H1 (cell line): Measurements from ENCODE around the gene SRSF2. TPM values are rescaled to one million over a fixed set of nuclear protein-coding genes. Genes with fewer than 3 reads are reported as not detected.

Experiments
- BRCA1 ChIP-seq: IDR thresholded peaks from 2 replicates; pipeline ENCODE4 v1.6.1; 2012; ENCODE audit warnings: low read depth, low read length, improper control_type of control experiment
- CHD7 ChIP-seq: fragments of 300-600 bp; sonication (generic); IDR thresholded peaks from 2 replicates; pipeline ENCODE4 v1.7.1; 2012; ENCODE audit warnings: low read length, moderate library complexity, mild to moderate bottlenecking, inconsistent platforms; ENCODE audit not compliant: insufficient replicate concordance
- JUN ChIP-seq: IDR thresholded peaks from 2 replicates; pipeline ENCODE4 v1.6.1; 2011; ENCODE audit warnings: low read depth, mild to moderate bottlenecking, improper control_type of control experiment, low read length
- SIN3A ChIP-seq, 2 experiments: IDR thresholded peaks in 1 of 2; conservative IDR thresholded peaks in 1 of 2; 2 replicates each; pipeline ENCODE4 v1.6.1; 2011 to 2012; ENCODE audit warnings: low read length in 2 of 2, improper control_type of control experiment in 1 of 2, low read depth in 1 of 2, mild to moderate bottlenecking in 1 of 2
- TCF12 ChIP-seq: IDR thresholded peaks from 2 replicates; pipeline ENCODE4 v1.6.1; 2011; ENCODE audit warnings: low read depth, mild to moderate bottlenecking, low read length
- polyA plus RNA-seq, 7 experiments: library from polyadenylated mRNA; depleted of rRNA in 3 of 7; stranded (reverse) in 5 of 7; unstranded in 2 of 7; fragments of >200 nt in 5 of 7; fragments of 200-250 nt in 2 of 7; gene quantifications; 1 replicate in 5 of 7; 2 replicates in 1 of 7; 4 replicates in 1 of 7; pipeline versions ENCODE4 v1.2.1 to v1.2.3, GENCODE V29; 2011 to 2013; ENCODE audit warnings: missing spikeins in 2 of 7, mixed read lengths in 2 of 7
- total RNA-seq: library from RNA; stranded (reverse); fragmentation: NEBNext Ultra II Directional; extraction: Animal tissue kit (Norgen Biotek cat#: 25700); gene quantifications from 2 replicates; pipeline ENCODE4 v1.2.1, GENCODE V29; 2021

Gene SRSF2
- total and polyA plus RNA-seq, 2 of the 8 experiments (the other 6 are each of a cell fraction or from before 2014, with no cell fraction given): 397 to 401 TPM

GRCh38 chr17:76702076-76702475 lies 35.1 kb downstream of the SRSF2 start (continued):
- TF ChIP-seq CHD7: no peak
- no peak for TF ChIP-seq TCF12
- TF ChIP-seq JUN: no peak
- no peak for TF ChIP-seq SIN3A (conservative IDR thresholded peaks at IDR 0.05 in 1 of 2, IDR thresholded peaks at IDR 0.05 in 1 of 2; ENCODE audit: low read depth in 1 of 2, low read length in 2 of 2)
- no peak for TF ChIP-seq BRCA1
- TF ChIP-seq, all 59 proteins: peak for 0
